ENCODE results near the gene INHBE. TPM values are rescaled to one million over a fixed set of nuclear protein-coding genes. Genes with fewer than 3 reads are reported as not detected.

The INHBE gene
- total RNA-seq, 2 donors from 2014 or later, result not detected

- H3K27ac ChIP-seq, result no peak overlapping the region
- ATAC-seq (no peak), DNase-seq (no peak)
- TF ChIP-seq POLR2A (IDR thresholded peaks at IDR 0.05), result no peak
- TF ChIP-seq, protein P1, sequence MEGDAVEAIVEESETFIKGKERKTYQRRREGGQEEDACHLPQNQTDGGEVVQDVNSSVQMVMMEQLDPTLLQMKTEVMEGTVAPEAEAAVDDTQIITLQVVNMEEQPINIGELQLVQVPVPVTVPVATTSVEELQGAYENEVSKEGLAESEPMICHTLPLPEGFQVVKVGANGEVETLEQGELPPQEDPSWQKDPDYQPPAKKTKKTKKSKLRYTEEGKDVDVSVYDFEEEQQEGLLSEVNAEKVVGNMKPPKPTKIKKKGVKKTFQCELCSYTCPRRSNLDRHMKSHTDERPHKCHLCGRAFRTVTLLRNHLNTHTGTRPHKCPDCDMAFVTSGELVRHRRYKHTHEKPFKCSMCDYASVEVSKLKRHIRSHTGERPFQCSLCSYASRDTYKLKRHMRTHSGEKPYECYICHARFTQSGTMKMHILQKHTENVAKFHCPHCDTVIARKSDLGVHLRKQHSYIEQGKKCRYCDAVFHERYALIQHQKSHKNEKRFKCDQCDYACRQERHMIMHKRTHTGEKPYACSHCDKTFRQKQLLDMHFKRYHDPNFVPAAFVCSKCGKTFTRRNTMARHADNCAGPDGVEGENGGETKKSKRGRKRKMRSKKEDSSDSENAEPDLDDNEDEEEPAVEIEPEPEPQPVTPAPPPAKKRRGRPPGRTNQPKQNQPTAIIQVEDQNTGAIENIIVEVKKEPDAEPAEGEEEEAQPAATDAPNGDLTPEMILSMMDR (IDR thresholded peaks at IDR 0.05), result no peak
- WGBS, 2 donors, result 75 to 90% methylated on average over 6 to 10 of the region's 10 CpGs
- intact Hi-C loops (cut with DNase I), result no loop called here
- no peaks in the 10 kb centered on the region for H3K27me3 ChIP-seq
- no peak overlapping the region for H3K4me3 ChIP-seq
- no peaks in the 10 kb centered on the region for H3K9me3 ChIP-seq
- H3K4me1 ChIP-seq, result no peaks in the 10 kb centered on the region
- H3K36me3 ChIP-seq (replicated peaks in 1 of 2; ENCODE audit: insufficient read depth in 1 of 2, low read depth in 2 of 2), result no peaks in the 10 kb centered on the region
These were observed 14.4 kb downstream of the INHBE start for GRCh38 chr12:57469296-57470164.

DNA sequence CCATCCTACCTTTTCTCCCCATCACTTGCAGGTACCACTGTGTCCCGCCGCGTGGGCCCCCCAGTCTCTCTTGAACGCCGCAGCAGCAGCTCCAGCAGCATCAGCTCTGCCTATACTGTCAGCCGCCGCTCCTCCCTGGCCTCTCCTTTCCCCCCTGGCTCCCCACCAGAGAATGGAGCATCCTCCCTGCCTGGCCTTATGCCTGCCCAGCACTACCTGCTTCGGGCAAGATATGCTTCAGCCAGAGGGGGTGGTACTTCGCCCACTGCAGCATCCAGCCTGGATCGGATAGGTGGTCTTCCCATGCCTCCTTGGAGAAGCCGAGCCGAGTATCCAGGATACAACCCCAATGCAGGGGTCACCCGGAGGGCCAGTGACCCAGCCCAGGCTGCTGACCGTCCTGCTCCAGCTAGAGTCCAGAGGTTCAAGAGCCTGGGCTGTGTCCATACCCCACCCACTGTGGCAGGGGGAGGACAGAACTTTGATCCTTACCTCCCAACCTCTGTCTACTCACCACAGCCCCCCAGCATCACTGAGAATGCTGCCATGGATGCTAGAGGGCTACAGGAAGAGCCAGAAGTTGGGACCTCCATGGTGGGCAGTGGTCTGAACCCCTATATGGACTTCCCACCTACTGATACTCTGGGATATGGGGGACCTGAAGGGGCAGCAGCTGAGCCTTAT lies 15.3 kb downstream of the INHBE start:
- no peak for DNase-seq
- intact Hi-C loops (cut with DNase I), result no loop called here
- no peak overlapping the region for H3K27ac ChIP-seq
- H3K9me3 ChIP-seq, result no peaks in the 10 kb centered on the region
- H3K27me3 ChIP-seq, result peaks cover 0 to 5% of the 10 kb centered on the region in 2 donors
- H3K36me3 ChIP-seq (replicated peaks in 1 of 2; ENCODE audit: insufficient read depth in 1 of 2, low read depth in 2 of 2), result no peaks in the 10 kb centered on the region
- WGBS, 2 donors, result 84 to 92% methylated on average over 7 to 14 of the region's 14 CpGs
- H3K4me3 ChIP-seq, result no peak overlapping the region
- TF ChIP-seq POLR2A (IDR thresholded peaks at IDR 0.05), result no peak
- TF ChIP-seq, protein P1 (IDR thresholded peaks at IDR 0.05), result no peak
- H3K4me1 ChIP-seq, result peaks cover 5% of the 10 kb centered on the region
- ATAC-seq, result no peak

- no peak for TF ChIP-seq POLR2A (IDR thresholded peaks at IDR 0.05)
- TF ChIP-seq, protein P1 (IDR thresholded peaks at IDR 0.05), result no peak
- DNase-seq, result no peak
- no peak overlapping the region for H3K4me3 ChIP-seq
- no peaks in the 10 kb centered on the region for H3K9me3 ChIP-seq
- peaks cover 12% of the 10 kb centered on the region for H3K4me1 ChIP-seq
- intact Hi-C loops (cut with DNase I), result no loop called here
- no peak for ATAC-seq
- H3K27me3 ChIP-seq, result peaks cover 0 to 9% of the 10 kb centered on the region in 2 donors
- H3K27ac ChIP-seq, result no peak overlapping the region
- 84 to 86% methylated on average over 1 to 4 of the region's 4 CpGs for WGBS, 2 donors
- H3K36me3 ChIP-seq (replicated peaks in 1 of 2; ENCODE audit: insufficient read depth in 1 of 2, low read depth in 2 of 2), result no peaks in the 10 kb centered on the region
These were observed 16.0 kb downstream of the INHBE start for GRCh38 chr12:57470970-57471656.

DNA sequence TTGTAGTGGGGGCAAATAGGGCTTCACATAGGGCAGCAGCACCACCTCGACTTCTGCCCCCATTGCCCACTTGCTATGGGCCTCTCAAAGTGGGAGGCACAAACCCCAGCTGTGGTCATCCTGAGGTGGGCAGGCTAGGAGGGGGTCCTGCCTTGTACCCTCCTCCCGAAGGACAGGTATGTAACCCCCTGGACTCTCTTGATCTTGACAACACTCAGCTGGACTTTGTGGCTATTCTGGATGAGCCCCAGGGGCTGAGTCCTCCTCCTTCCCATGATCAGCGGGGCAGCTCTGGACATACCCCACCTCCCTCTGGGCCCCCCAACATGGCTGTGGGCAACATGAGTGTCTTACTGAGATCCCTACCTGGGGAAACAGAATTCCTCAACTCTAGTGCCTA lies 16.6 kb downstream of the INHBE start:
- no peak for DNase-seq

More for the DNA sequence above, 16.6 kb downstream of the INHBE start:
- Histone ChIP-seq H3K27ac (no peak overlapping the region), H3K4me1 (peaks cover 15% of the 10 kb centered on the region), H3K27me3 (peaks cover 0 to 15% of the 10 kb centered on the region in 2 donors), H3K9me3 (no peaks in the 10 kb centered on the region), H3K4me3 (no peak overlapping the region), H3K36me3 (replicated peaks in 1 of 2; ENCODE audit: insufficient read depth in 1 of 2, low read depth in 2 of 2) (no peaks in the 10 kb centered on the region)
- ATAC-seq, result no peak
- intact Hi-C loops (cut with DNase I), result no loop called here
- TF ChIP-seq, protein P1 (IDR thresholded peaks at IDR 0.05), result no peak
- no peak for TF ChIP-seq POLR2A (IDR thresholded peaks at IDR 0.05)
- 75% methylated on average over 3 of the region's 3 CpGs; no CpG with 5 or more reads in 1 of the 2 donors for WGBS, 2 donors

Measured in body of pancreas (tissue), 4 donors.